Astrocyte (in vitro differentiated cells and primary cell): ENCODE measurements around the gene ZC3H4. TPM values are rescaled to one million over a fixed set of nuclear protein-coding genes. Genes with fewer than 3 reads are reported as not detected.

Source experiments
- DNase-seq: peaks from one replicate; pipeline ENCODE4 v3.0.0-alpha.2; 2010; ENCODE audit warnings: low read depth
- FAIRE-seq: peaks from 2 replicates; lab custom pipeline; 2011; peaks lifted over from hg19 to GRCh38; lab: Jason Lieb, UNC
- H2AFZ ChIP-seq: 2 replicates; pipeline ENCODE4 v1.6.0; 2012; ENCODE audit warnings: low read depth, low read length, inconsistent platforms
- H3K27ac ChIP-seq: 2 replicates; pipeline ENCODE4 v1.5.1; 2011; ENCODE audit warnings: low read depth, low read length, inconsistent platforms
- H3K27me3 ChIP-seq: 2 replicates; pipeline ENCODE4 v1.6.0; 2011; ENCODE audit warnings: low read length, inconsistent platforms; ENCODE audit not compliant: insufficient read depth
- H3K36me3 ChIP-seq: 2 replicates; pipeline ENCODE4 v1.5.1; 2011; ENCODE audit warnings: low read length, inconsistent platforms; ENCODE audit not compliant: insufficient read depth
- H3K4me1 ChIP-seq: 2 replicates; pipeline ENCODE4 v1.5.1; 2011; ENCODE audit warnings: low read length, inconsistent platforms; ENCODE audit not compliant: insufficient read depth
- H3K4me2 ChIP-seq: 2 replicates; pipeline ENCODE4 v1.6.0; 2012; ENCODE audit warnings: low read length, inconsistent platforms
- H3K4me3 ChIP-seq: 2 replicates; pipeline ENCODE4 v1.5.1; 2011; ENCODE audit warnings: low read depth, mild to moderate bottlenecking, low read length, inconsistent platforms; ENCODE audit not compliant: insufficient read depth
- H3K79me2 ChIP-seq: 2 replicates; pipeline ENCODE4 v1.6.0; 2012; ENCODE audit warnings: mild to moderate bottlenecking, low read length, inconsistent platforms; ENCODE audit not compliant: insufficient read depth
- H3K9ac ChIP-seq: 2 replicates; pipeline ENCODE4 v1.6.0; 2012; ENCODE audit warnings: mild to moderate bottlenecking, low read length, inconsistent platforms
- H3K9me3 ChIP-seq: 2 replicates; pipeline ENCODE4 v1.5.1; 2012; ENCODE audit warnings: low read depth, mild to moderate bottlenecking, low read length, inconsistent platforms; ENCODE audit not compliant: insufficient read depth
- H4K20me1 ChIP-seq: 2 replicates; pipeline ENCODE4 v1.6.0; 2012; ENCODE audit warnings: low read length, inconsistent platforms; ENCODE audit not compliant: insufficient read depth
- H3K27ac Mint-ChIP-seq: one replicate; pipeline ENCODE4 v1.8.0; 2021; ENCODE audit warnings: mild to moderate bottlenecking, mixed read lengths; ENCODE audit not compliant: unreplicated experiment
- H3K27me3 Mint-ChIP-seq: one replicate; pipeline ENCODE4 v1.8.0; 2021; ENCODE audit warnings: low read depth, mixed read lengths; ENCODE audit not compliant: unreplicated experiment
- H3K36me3 Mint-ChIP-seq: one replicate; pipeline ENCODE4 v1.8.0; 2021; ENCODE audit warnings: low read depth, mixed read lengths; ENCODE audit not compliant: unreplicated experiment
- H3K4me1 Mint-ChIP-seq: one replicate; pipeline ENCODE4 v1.8.0; 2021; ENCODE audit warnings: low read depth, mixed read lengths; ENCODE audit not compliant: unreplicated experiment
- H3K4me3 Mint-ChIP-seq: one replicate; pipeline ENCODE4 v1.8.0; 2021; ENCODE audit warnings: mild to moderate bottlenecking, moderate library complexity, mixed read lengths; ENCODE audit not compliant: unreplicated experiment
- H3K9me3 Mint-ChIP-seq: one replicate; pipeline ENCODE4 v1.8.0; 2021; ENCODE audit warnings: mild to moderate bottlenecking, mixed read lengths; ENCODE audit not compliant: unreplicated experiment
- CTCF ChIP-seq: IDR thresholded peaks from 2 replicates; pipeline ENCODE4 v1.5.1; 2011; ENCODE audit warnings: low read depth, mild to moderate bottlenecking, inconsistent platforms, low read length, moderate library complexity; ENCODE audit not compliant: insufficient read depth
- EZH2 ChIP-seq: IDR thresholded peaks from 2 replicates; pipeline ENCODE4 v1.6.1; 2012; ENCODE audit warnings: mild to moderate bottlenecking, low read length, inconsistent platforms; ENCODE audit not compliant: insufficient read depth
- total RNA-seq: library from RNA; stranded (reverse); gene quantifications from 2 replicates; pipeline ENCODE4 v1.2.1, GENCODE V29; 2021

ZC3H4 gene
- total RNA-seq, 1 donor from 2014 or later, result 42.3 TPM

GRCh38 chr19:47106821-47107201 lies 6.8 kb downstream of the ZC3H4 start:
- Histone ChIP-seq H3K79me2 (peaks cover 92% of the 10 kb centered on the region), H3K27ac (peak overlapping the region; percentile 61), H3K4me3 (peak overlapping the region; percentile 21), H3K36me3 (no peaks in the 10 kb centered on the region), H3K27me3 (no peaks in the 10 kb centered on the region), H3K4me2 (peak overlapping the region; percentile 98), H3K9me3 (no peaks in the 10 kb centered on the region), H2AFZ (no peak overlapping the region), H3K9ac (peak overlapping the region; percentile 60), H3K4me1 (peaks cover 48% of the 10 kb centered on the region), H4K20me1 (peaks cover 58% of the 10 kb centered on the region)
- H3K27ac Mint-ChIP-seq, result peak overlapping the region; percentile 37
- peak; percentile 47 for DNase-seq
- H3K27me3 Mint-ChIP-seq, result no peaks in the 10 kb centered on the region
- no peak for FAIRE-seq
- peak overlapping the region; percentile 13 for H3K4me3 Mint-ChIP-seq
- TF ChIP-seq EZH2, result no peak
- no peak for TF ChIP-seq CTCF
- peaks cover 48% of the 10 kb centered on the region for H3K4me1 Mint-ChIP-seq
- H3K9me3 Mint-ChIP-seq, result no peaks in the 10 kb centered on the region
- H3K36me3 Mint-ChIP-seq, result peaks cover 4% of the 10 kb centered on the region

- H4K20me1 ChIP-seq, result peaks cover 63% of the 10 kb centered on the region
- peaks cover 48% of the 10 kb centered on the region for H3K4me1 Mint-ChIP-seq
- H3K4me3 Mint-ChIP-seq, result no peak overlapping the region
- DNase-seq, result no peak
- H3K27ac Mint-ChIP-seq, result peak overlapping the region; percentile 22
- no peak overlapping the region for H3K27ac ChIP-seq
- H3K9me3 ChIP-seq, result no peaks in the 10 kb centered on the region
- H3K36me3 Mint-ChIP-seq, result peaks cover 4% of the 10 kb centered on the region
- peaks cover 48% of the 10 kb centered on the region for H3K4me1 ChIP-seq
- no peaks in the 10 kb centered on the region for H3K9me3 Mint-ChIP-seq
- FAIRE-seq, result no peak
- H3K4me2 ChIP-seq, result peak overlapping the region; percentile 98
- no peak overlapping the region for H2AFZ ChIP-seq
- no peak for TF ChIP-seq EZH2
- TF ChIP-seq CTCF, result no peak
- no peaks in the 10 kb centered on the region for H3K27me3 Mint-ChIP-seq
- no peak overlapping the region for H3K4me3 ChIP-seq
- no peaks in the 10 kb centered on the region for H3K27me3 ChIP-seq
- H3K9ac ChIP-seq, result peak overlapping the region; percentile 60
- peaks cover 92% of the 10 kb centered on the region for H3K79me2 ChIP-seq
- H3K36me3 ChIP-seq, result no peaks in the 10 kb centered on the region
Measured at GRCh38 chr19:47105874-47106273, 7.7 kb downstream of the ZC3H4 start.

GRCh38 chr19:47104680-47105079 lies 8.9 kb downstream of the ZC3H4 start:
- Histone ChIP-seq H4K20me1 (peaks cover 62% of the 10 kb centered on the region), H3K36me3 (no peaks in the 10 kb centered on the region), H3K79me2 (peaks cover 92% of the 10 kb centered on the region), H3K4me2 (no peak overlapping the region), H3K27ac (no peak overlapping the region), H3K27me3 (no peaks in the 10 kb centered on the region), H3K4me3 (no peak overlapping the region), H3K9me3 (no peaks in the 10 kb centered on the region), H3K9ac (no peak overlapping the region), H3K4me1 (peaks cover 43% of the 10 kb centered on the region), H2AFZ (no peak overlapping the region)
- DNase-seq (no peak), FAIRE-seq (no peak)
- no peaks in the 10 kb centered on the region for H3K9me3 Mint-ChIP-seq
- H3K4me1 Mint-ChIP-seq, result peaks cover 45% of the 10 kb centered on the region
- H3K27me3 Mint-ChIP-seq, result no peaks in the 10 kb centered on the region
- H3K4me3 Mint-ChIP-seq, result no peak overlapping the region
- TF ChIP-seq CTCF (no peak), EZH2 (no peak)
- no peak overlapping the region for H3K27ac Mint-ChIP-seq
- no peaks in the 10 kb centered on the region for H3K36me3 Mint-ChIP-seq
